GM12892 (cell line): ENCODE measurements around the gene TUB.

Experiments used
- DNase-seq: peaks from one replicate; pipeline ENCODE4 v3.0.0; 2011; ENCODE audit not compliant: insufficient read length
- FAIRE-seq: peaks from 2 replicates; lab custom pipeline; 2011; peaks lifted over from hg19 to GRCh38; lab: Jason Lieb, UNC
- POLR2A ChIP-seq: IDR thresholded peaks from 2 replicates; pipeline ENCODE4 v1.6.1; 2011; ENCODE audit warnings: low read depth, low read length, control low read depth
- POLR2AphosphoS5 ChIP-seq: IDR thresholded peaks from 2 replicates; pipeline ENCODE4 v1.6.1; 2011; ENCODE audit warnings: low read depth, low read length, control low read depth
- TAF1 ChIP-seq: IDR thresholded peaks from 2 replicates; pipeline ENCODE4 v1.6.1; 2011; ENCODE audit warnings: low read depth, mild to moderate bottlenecking, control low read depth, low read length, borderline replicate concordance

The TUB gene

GRCh38 chr11:8049084-8049483 is 31.9 kb upstream of the TUB start:
- DNase-seq: no peak
- TF ChIP-seq TAF1: no peak
- no peak for FAIRE-seq

GRCh38 chr11:8055091-8055835 is 25.7 kb upstream of the TUB start:
- no peak for FAIRE-seq
- DNase-seq: no peak
- TF ChIP-seq POLR2AphosphoS5 (no peak), POLR2A (no peak), TAF1 (no peak)

- TF ChIP-seq POLR2AphosphoS5: no peak
- TF ChIP-seq TAF1: no peak
- no peak for TF ChIP-seq POLR2A
- FAIRE-seq (no peak), DNase-seq (no peak)
These were observed 25.0 kb upstream of the TUB start for GRCh38 chr11:8055836-8056526.

- no peak for TF ChIP-seq POLR2AphosphoS5
- TF ChIP-seq TAF1: no peak
- TF ChIP-seq POLR2A: no peak
- peak; percentile 77 for FAIRE-seq
- no peak for DNase-seq
These were observed 24.1 kb upstream of the TUB start for GRCh38 chr11:8056810-8057463.

GRCh38 chr11:8058216-8058615 is 22.8 kb upstream of the TUB start:
- no peak for TF ChIP-seq POLR2A
- TF ChIP-seq POLR2AphosphoS5: no peak
- no peak for TF ChIP-seq TAF1
- DNase-seq (no peak), FAIRE-seq (no peak)

- FAIRE-seq (peak; percentile 69), DNase-seq (no peak)
- TF ChIP-seq POLR2AphosphoS5 (no peak), POLR2A (no peak), TAF1 (no peak)
These were observed 22.0 kb upstream of the TUB start for GRCh38 chr11:8059030-8059429.

- DNase-seq (no peak), FAIRE-seq (no peak)
- TF ChIP-seq TAF1: no peak
- no peak for TF ChIP-seq POLR2AphosphoS5
- no peak for TF ChIP-seq POLR2A
These were observed 21.4 kb upstream of the TUB start for GRCh38 chr11:8059571-8060011.

GRCh38 chr11:8060146-8060719 is 20.8 kb upstream of the TUB start:
- DNase-seq (no peak), FAIRE-seq (no peak)
- no peak for TF ChIP-seq TAF1
- no peak for TF ChIP-seq POLR2A
- TF ChIP-seq POLR2AphosphoS5: no peak

- no peak for TF ChIP-seq POLR2AphosphoS5
- no peak for TF ChIP-seq POLR2A
- TF ChIP-seq TAF1: no peak
- FAIRE-seq: no peak
- no peak for DNase-seq
These were observed 20.0 kb upstream of the TUB start for GRCh38 chr11:8060801-8061554.

GRCh38 chr11:8061555-8062428 is 19.2 kb upstream of the TUB start:
- DNase-seq: no peak

More at GRCh38 chr11:8061555-8062428, 19.2 kb upstream of the TUB start:
- no peak for FAIRE-seq
- TF ChIP-seq POLR2A (no peak), TAF1 (no peak), POLR2AphosphoS5 (no peak)
